ENCODE results near the gene ANKRD50. TPM values are rescaled to one million over a fixed set of nuclear protein-coding genes. Genes with fewer than 3 reads are reported as not detected.

ANKRD50 gene
- total RNA-seq, 4 donors from 2014 or later, result 8.9 to 19.0 (median 17.6) TPM

- WGBS, 2 donors, result 38 to 39% methylated on average over 6 to 7 of the region's 7 CpGs
- no peak for TF ChIP-seq CTCF (IDR thresholded peaks at IDR 0.05)
- no peak for TF ChIP-seq POLR2A (IDR thresholded peaks at IDR 0.05)
- H3K4me3 ChIP-seq, result peak overlapping the region in 3 of 4 donors; percentile 79 to 88 (median 88)
- H3K4me1 ChIP-seq, result peaks cover 17 to 49% (median 21%) of the 10 kb centered on the region in 3 donors
- intact Hi-C loops (cut with DNase I), result no loop called here
- no peaks in the 10 kb centered on the region for H3K27me3 ChIP-seq
- DNase-seq, result no peak
- H3K27ac ChIP-seq, result peak overlapping the region in 1 of 4 donors; percentile 95
- H3K36me3 ChIP-seq, result peaks cover 0 to 6% (median 0%) of the 10 kb centered on the region in 3 donors
- H3K9me3 ChIP-seq, result no peaks in the 10 kb centered on the region
Observed at GRCh38 chr4:124710015-124710741, 2.4 kb downstream of the ANKRD50 start.

- no peaks in the 10 kb centered on the region for H3K27me3 ChIP-seq
- H3K9me3 ChIP-seq, result no peaks in the 10 kb centered on the region
- peaks cover 0 to 12% (median 0%) of the 10 kb centered on the region in 3 donors for H3K36me3 ChIP-seq
- DNase-seq, result no peak
- no peak for TF ChIP-seq POLR2A (IDR thresholded peaks at IDR 0.05)
- TF ChIP-seq CTCF (IDR thresholded peaks at IDR 0.05), result no peak
- H3K4me1 ChIP-seq, result peaks cover 17 to 58% (median 21%) of the 10 kb centered on the region in 3 donors
- intact Hi-C loops (cut with DNase I), result no loop called here
- H3K4me3 ChIP-seq, result peak overlapping the region in 1 of 4 donors; percentile 88
- no peak overlapping the region for H3K27ac ChIP-seq
- 50 to 72% methylated on average over 1 of the region's 1 CpG for WGBS, 2 donors
Observed at GRCh38 chr4:124708517-124709300, 3.8 kb downstream of the ANKRD50 start.

- 75 to 77% methylated on average over 2 of the region's 2 CpGs for WGBS, 2 donors
- intact Hi-C loops (cut with DNase I), result no loop called here
Observed at GRCh38 chr4:124705393-124705792, 7.1 kb downstream of the ANKRD50 start.

GRCh38 chr4:124703154-124703553 lies 9.4 kb downstream of the ANKRD50 start:
- intact Hi-C loops (cut with DNase I), result no loop called here
- no peak for DNase-seq
- TF ChIP-seq CTCF (IDR thresholded peaks at IDR 0.05) (no peak), POLR2A (IDR thresholded peaks at IDR 0.05) (no peak)

More at GRCh38 chr4:124705393-124705792, 7.1 kb downstream of the ANKRD50 start:
- Histone ChIP-seq H3K9me3 (no peaks in the 10 kb centered on the region), H3K27ac (no peak overlapping the region), H3K27me3 (no peaks in the 10 kb centered on the region), H3K4me3 (no peak overlapping the region), H3K36me3 (peaks cover 0 to 22% (median 0%) of the 10 kb centered on the region in 3 donors), H3K4me1 (peaks cover 7 to 49% (median 13%) of the 10 kb centered on the region in 3 donors)
- TF ChIP-seq POLR2A (IDR thresholded peaks at IDR 0.05) (no peak), CTCF (IDR thresholded peaks at IDR 0.05) (no peak)
- no peak for DNase-seq

GRCh38 chr4:124697441-124697840 lies 15.1 kb downstream of the ANKRD50 start:
- 92 to 96% methylated on average over 2 of the region's 2 CpGs for WGBS, 2 donors
- intact Hi-C loops (cut with DNase I), result no loop called here

More at GRCh38 chr4:124703154-124703553, 9.4 kb downstream of the ANKRD50 start:
- peaks cover 0 to 30% (median 0%) of the 10 kb centered on the region in 3 donors for H3K36me3 ChIP-seq
- 52 to 58% methylated on average over 6 of the region's 6 CpGs for WGBS, 2 donors
- H3K27ac ChIP-seq, result no peak overlapping the region
- H3K9me3 ChIP-seq, result no peaks in the 10 kb centered on the region
- no peak overlapping the region for H3K4me3 ChIP-seq
- H3K4me1 ChIP-seq, result peaks cover 0 to 27% (median 0%) of the 10 kb centered on the region in 3 donors
- no peaks in the 10 kb centered on the region for H3K27me3 ChIP-seq

More at GRCh38 chr4:124697441-124697840, 15.1 kb downstream of the ANKRD50 start:
- H3K36me3 ChIP-seq, result peaks cover 0 to 25% (median 0%) of the 10 kb centered on the region in 3 donors
- H3K4me3 ChIP-seq, result no peak overlapping the region
- H3K4me1 ChIP-seq, result no peaks in the 10 kb centered on the region
- H3K9me3 ChIP-seq, result peaks cover 0 to 9% (median 0%) of the 10 kb centered on the region in 3 donors
- no peak overlapping the region for H3K27ac ChIP-seq
- no peaks in the 10 kb centered on the region for H3K27me3 ChIP-seq
- TF ChIP-seq POLR2A (IDR thresholded peaks at IDR 0.05) (no peak), CTCF (IDR thresholded peaks at IDR 0.05) (no peak)
- no peak for DNase-seq

Data from esophagus squamous epithelium (tissue), 5 donors.